Measurements from ENCODE around the gene PDE1C. TPM values are rescaled to one million over a fixed set of nuclear protein-coding genes. Genes with fewer than 3 reads are reported as not detected.

The PDE1C gene
- polyA plus RNA-seq, 1 of the 3 experiments (the other 2 are of a cell fraction), result 4.6 TPM

DNA sequence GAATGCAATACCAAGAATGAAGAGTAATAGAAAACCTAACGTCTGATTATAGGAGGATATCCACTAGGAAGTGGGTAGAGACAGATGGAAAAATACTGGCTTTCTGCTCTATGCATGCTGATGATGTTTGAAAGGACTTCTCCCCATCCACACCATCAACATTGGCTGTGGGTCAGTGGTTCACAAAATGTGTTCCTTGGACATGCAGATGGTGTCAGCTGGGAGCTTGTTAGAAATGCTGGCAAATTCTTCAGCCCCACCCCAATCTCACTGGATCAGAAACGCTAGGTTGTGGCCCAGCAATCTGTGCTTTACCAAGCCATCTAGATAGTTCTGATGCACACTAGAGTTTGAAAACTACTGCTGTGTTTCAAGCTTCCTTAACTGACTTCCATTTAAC, 219.1 kb downstream of the PDE1C start:
- Histone ChIP-seq H3K9me3 (no peaks in the 10 kb centered on the region), H3K79me2 (ENCODE audit: insufficient read depth) (no peaks in the 10 kb centered on the region), H3K4me3 (ENCODE audit: low read depth in 2 of 2, low read length in 1 of 2) (no peak overlapping the region), H3K9me2 (no peaks in the 10 kb centered on the region), H3K27ac (ENCODE audit: low read depth in 2 of 2, low read length in 1 of 2) (no peak overlapping the region), H3K36me3 (replicated peaks in 1 of 2; ENCODE audit: control insufficient read depth in 1 of 2, insufficient read depth in 2 of 2, low read length in 1 of 2) (peaks cover 0 to 2% of the 10 kb centered on the region in 2 experiments), H3K4me1 (ENCODE audit: control insufficient read depth in 1 of 2, insufficient read depth in 2 of 2, low read depth in 1 of 2, low read length in 1 of 2) (no peaks in the 10 kb centered on the region), H2AFZ (ENCODE audit: low read depth) (no peak overlapping the region), H3K9ac (no peak overlapping the region), H3F3A (replicated peaks; ENCODE audit: insufficient read depth) (no peaks in the 10 kb centered on the region), H3K4me2 (no peak overlapping the region), H4K20me1 (ENCODE audit: insufficient read depth) (no peaks in the 10 kb centered on the region), H3K27me3 (ENCODE audit: insufficient read depth) (no peaks in the 10 kb centered on the region)
- TF ChIP-seq, protein P1, sequence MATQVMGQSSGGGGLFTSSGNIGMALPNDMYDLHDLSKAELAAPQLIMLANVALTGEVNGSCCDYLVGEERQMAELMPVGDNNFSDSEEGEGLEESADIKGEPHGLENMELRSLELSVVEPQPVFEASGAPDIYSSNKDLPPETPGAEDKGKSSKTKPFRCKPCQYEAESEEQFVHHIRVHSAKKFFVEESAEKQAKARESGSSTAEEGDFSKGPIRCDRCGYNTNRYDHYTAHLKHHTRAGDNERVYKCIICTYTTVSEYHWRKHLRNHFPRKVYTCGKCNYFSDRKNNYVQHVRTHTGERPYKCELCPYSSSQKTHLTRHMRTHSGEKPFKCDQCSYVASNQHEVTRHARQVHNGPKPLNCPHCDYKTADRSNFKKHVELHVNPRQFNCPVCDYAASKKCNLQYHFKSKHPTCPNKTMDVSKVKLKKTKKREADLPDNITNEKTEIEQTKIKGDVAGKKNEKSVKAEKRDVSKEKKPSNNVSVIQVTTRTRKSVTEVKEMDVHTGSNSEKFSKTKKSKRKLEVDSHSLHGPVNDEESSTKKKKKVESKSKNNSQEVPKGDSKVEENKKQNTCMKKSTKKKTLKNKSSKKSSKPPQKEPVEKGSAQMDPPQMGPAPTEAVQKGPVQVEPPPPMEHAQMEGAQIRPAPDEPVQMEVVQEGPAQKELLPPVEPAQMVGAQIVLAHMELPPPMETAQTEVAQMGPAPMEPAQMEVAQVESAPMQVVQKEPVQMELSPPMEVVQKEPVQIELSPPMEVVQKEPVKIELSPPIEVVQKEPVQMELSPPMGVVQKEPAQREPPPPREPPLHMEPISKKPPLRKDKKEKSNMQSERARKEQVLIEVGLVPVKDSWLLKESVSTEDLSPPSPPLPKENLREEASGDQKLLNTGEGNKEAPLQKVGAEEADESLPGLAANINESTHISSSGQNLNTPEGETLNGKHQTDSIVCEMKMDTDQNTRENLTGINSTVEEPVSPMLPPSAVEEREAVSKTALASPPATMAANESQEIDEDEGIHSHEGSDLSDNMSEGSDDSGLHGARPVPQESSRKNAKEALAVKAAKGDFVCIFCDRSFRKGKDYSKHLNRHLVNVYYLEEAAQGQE (IDR thresholded peaks at IDR 0.05; ENCODE audit: low read depth, low read length), result no peak
- no peak for TF ChIP-seq JUND (IDR thresholded peaks at IDR 0.05)
- no peak for TF ChIP-seq RCOR1 (IDR thresholded peaks at IDR 0.05; ENCODE audit: low read length)
- TF ChIP-seq TEAD4 (IDR thresholded peaks at IDR 0.05; ENCODE audit: borderline replicate concordance, insufficient read depth), result no peak
- TF ChIP-seq YY1 (IDR thresholded peaks at IDR 0.05; ENCODE audit: low read depth), result no peak
- TF ChIP-seq FOSL2 (IDR thresholded peaks at IDR 0.05; ENCODE audit: borderline replicate concordance, low read depth), result no peak
- TF ChIP-seq, protein P2, sequence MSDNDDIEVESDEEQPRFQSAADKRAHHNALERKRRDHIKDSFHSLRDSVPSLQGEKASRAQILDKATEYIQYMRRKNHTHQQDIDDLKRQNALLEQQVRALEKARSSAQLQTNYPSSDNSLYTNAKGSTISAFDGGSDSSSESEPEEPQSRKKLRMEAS (IDR thresholded peaks at IDR 0.05; ENCODE audit: low read depth), result no peak
- TF ChIP-seq SMC3 (IDR thresholded peaks at IDR 0.05; ENCODE audit: low read depth, low read length), result no peak
- no peak for TF ChIP-seq RXRA (IDR thresholded peaks at IDR 0.05; ENCODE audit: borderline replicate concordance, low read depth)
- TF ChIP-seq RFX5 (IDR thresholded peaks at IDR 0.05; ENCODE audit: low read length), result no peak
- TF ChIP-seq, protein P3, sequence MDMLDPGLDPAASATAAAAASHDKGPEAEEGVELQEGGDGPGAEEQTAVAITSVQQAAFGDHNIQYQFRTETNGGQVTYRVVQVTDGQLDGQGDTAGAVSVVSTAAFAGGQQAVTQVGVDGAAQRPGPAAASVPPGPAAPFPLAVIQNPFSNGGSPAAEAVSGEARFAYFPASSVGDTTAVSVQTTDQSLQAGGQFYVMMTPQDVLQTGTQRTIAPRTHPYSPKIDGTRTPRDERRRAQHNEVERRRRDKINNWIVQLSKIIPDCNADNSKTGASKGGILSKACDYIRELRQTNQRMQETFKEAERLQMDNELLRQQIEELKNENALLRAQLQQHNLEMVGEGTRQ (IDR thresholded peaks at IDR 0.05; ENCODE audit: borderline replicate concordance, low read depth, low read length), result no peak
- TF ChIP-seq NFIC (IDR thresholded peaks at IDR 0.05; ENCODE audit: borderline replicate concordance), result no peak
- 9% methylated on average over 2 of the region's 2 CpGs for WGBS (ENCODE audit: low lambda C conversion rate)
- ChIA-PET POLR2A (no interaction called here), CTCF (no interaction called here)
- no peak for DNase-seq

DNA sequence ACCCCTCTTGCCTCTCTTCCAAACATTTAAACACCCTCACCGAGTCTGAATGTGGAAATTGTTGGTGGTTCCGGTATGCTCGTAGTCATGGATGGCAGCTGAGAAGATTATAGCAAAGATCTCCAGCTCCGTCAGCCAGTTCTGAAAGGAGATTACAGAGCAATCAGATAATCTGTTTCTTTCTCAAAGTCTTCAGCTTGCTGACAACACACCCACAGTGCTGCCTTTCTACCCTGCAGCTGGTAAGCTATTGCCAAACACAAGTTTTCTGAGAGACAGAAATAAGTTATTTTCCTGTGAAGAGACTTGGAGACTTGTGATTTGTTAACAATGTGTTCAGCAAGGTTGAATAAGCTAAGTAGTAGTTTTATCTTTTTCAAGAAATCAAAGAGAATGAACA, 219.6 kb downstream of the PDE1C start:
- 11% methylated on average over 4 of the region's 4 CpGs for WGBS (ENCODE audit: low lambda C conversion rate)
- TF ChIP-seq, protein P4, sequence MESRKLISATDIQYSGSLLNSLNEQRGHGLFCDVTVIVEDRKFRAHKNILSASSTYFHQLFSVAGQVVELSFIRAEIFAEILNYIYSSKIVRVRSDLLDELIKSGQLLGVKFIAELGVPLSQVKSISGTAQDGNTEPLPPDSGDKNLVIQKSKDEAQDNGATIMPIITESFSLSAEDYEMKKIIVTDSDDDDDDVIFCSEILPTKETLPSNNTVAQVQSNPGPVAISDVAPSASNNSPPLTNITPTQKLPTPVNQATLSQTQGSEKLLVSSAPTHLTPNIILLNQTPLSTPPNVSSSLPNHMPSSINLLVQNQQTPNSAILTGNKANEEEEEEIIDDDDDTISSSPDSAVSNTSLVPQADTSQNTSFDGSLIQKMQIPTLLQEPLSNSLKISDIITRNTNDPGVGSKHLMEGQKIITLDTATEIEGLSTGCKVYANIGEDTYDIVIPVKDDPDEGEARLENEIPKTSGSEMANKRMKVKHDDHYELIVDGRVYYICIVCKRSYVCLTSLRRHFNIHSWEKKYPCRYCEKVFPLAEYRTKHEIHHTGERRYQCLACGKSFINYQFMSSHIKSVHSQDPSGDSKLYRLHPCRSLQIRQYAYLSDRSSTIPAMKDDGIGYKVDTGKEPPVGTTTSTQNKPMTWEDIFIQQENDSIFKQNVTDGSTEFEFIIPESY (IDR thresholded peaks at IDR 0.05; ENCODE audit: borderline replicate concordance, low read depth), result no peak
- no peak for TF ChIP-seq FOSL2 (IDR thresholded peaks at IDR 0.05; ENCODE audit: borderline replicate concordance, low read depth)
- no peak for TF ChIP-seq FOXM1 (IDR thresholded peaks at IDR 0.05; ENCODE audit: low read depth)
- TF ChIP-seq EP300 (IDR thresholded peaks at IDR 0.05; ENCODE audit: borderline replicate concordance in 1 of 2, low read depth in 1 of 2, low read length in 1 of 2), result no peak
- H3F3A ChIP-seq (replicated peaks; ENCODE audit: insufficient read depth), result no peaks in the 10 kb centered on the region
- no peak overlapping the region for H3K9ac ChIP-seq
- ChIA-PET POLR2A (no interaction called here), CTCF (no interaction called here)
- H3K4me1 ChIP-seq (ENCODE audit: control insufficient read depth in 1 of 2, insufficient read depth in 2 of 2, low read depth in 1 of 2, low read length in 1 of 2), result no peaks in the 10 kb centered on the region
- no peaks in the 10 kb centered on the region for H3K9me3 ChIP-seq
- no peak overlapping the region for H3K4me3 ChIP-seq (ENCODE audit: low read depth in 2 of 2, low read length in 1 of 2)
- H3K4me2 ChIP-seq, result no peak overlapping the region
- no peak for DNase-seq
- no peak overlapping the region for H2AFZ ChIP-seq (ENCODE audit: low read depth)
- H4K20me1 ChIP-seq (ENCODE audit: insufficient read depth), result no peaks in the 10 kb centered on the region
- peaks cover 0 to 2% of the 10 kb centered on the region in 2 experiments for H3K36me3 ChIP-seq (replicated peaks in 1 of 2; ENCODE audit: control insufficient read depth in 1 of 2, insufficient read depth in 2 of 2, low read length in 1 of 2)
- no peaks in the 10 kb centered on the region for H3K79me2 ChIP-seq (ENCODE audit: insufficient read depth)
- no peak overlapping the region for H3K27ac ChIP-seq (ENCODE audit: low read depth in 2 of 2, low read length in 1 of 2)
- no peaks in the 10 kb centered on the region for H3K9me2 ChIP-seq
- no peaks in the 10 kb centered on the region for H3K27me3 ChIP-seq (ENCODE audit: insufficient read depth)

Data from SK-N-SH (cell line).